Neuronal stem cell (in vitro differentiated cells): Measurements from ENCODE around the gene XAGE1A. TPM values are rescaled to one million over a fixed set of nuclear protein-coding genes. Genes with fewer than 3 reads are reported as not detected.
"Not testable (repeated sequence)": the region's sequence is repeated elsewhere in the genome, so short reads cannot be mapped to it uniquely, and the experiment has no call there.

Source experiments
- DNase-seq: peaks from one replicate; pipeline ENCODE4 v3.0.0-alpha.2; 2013; ENCODE audit warnings: low spot score
- H2AFZ ChIP-seq: one replicate; pipeline ENCODE4 v1.6.1; 2013; ENCODE audit warnings: mild to moderate bottlenecking, low read length, inconsistent platforms
- H2AK5ac ChIP-seq: 2 replicates; pipeline ENCODE4 v1.6.1; 2013; ENCODE audit warnings: low read depth, mild to moderate bottlenecking, inconsistent platforms, low read length, moderate library complexity, mixed read lengths
- H2BK120ac ChIP-seq: 2 replicates; pipeline ENCODE4 v1.6.1; 2013; ENCODE audit warnings: low read depth, mild to moderate bottlenecking, inconsistent platforms, low read length, moderate library complexity, mixed read lengths
- H2BK12ac ChIP-seq: one replicate; pipeline ENCODE4 v1.6.1; 2013; ENCODE audit warnings: low read length, inconsistent platforms
- H2BK15ac ChIP-seq: 2 replicates; pipeline ENCODE4 v1.6.1; 2013; ENCODE audit warnings: mild to moderate bottlenecking, low read length, inconsistent platforms, mixed read lengths
- H2BK5ac ChIP-seq: one replicate; pipeline ENCODE4 v1.6.1; 2013; ENCODE audit warnings: inconsistent platforms, mild to moderate bottlenecking, low read length, moderate library complexity
- H3K14ac ChIP-seq: one replicate; pipeline ENCODE4 v1.6.1; 2013; ENCODE audit warnings: low read length, inconsistent platforms
- H3K18ac ChIP-seq: 2 replicates; pipeline ENCODE4 v1.6.1; 2013; ENCODE audit warnings: low read length, inconsistent platforms
- H3K23ac ChIP-seq: 2 replicates; pipeline ENCODE4 v1.6.1; 2013; ENCODE audit warnings: low read depth, mild to moderate bottlenecking, mixed read lengths, low read length, inconsistent platforms; ENCODE audit not compliant: poor library complexity
- H3K27ac ChIP-seq: replicated peaks from 3 replicates; pipeline ENCODE4 v1.5.1; 2013; ENCODE audit warnings: low read length, inconsistent platforms
- H3K27me3 ChIP-seq, 3 experiments: 2 replicates each; pipeline ENCODE4 v1.6.1; 2013; ENCODE audit warnings: low read length in 3 of 3, mild to moderate bottlenecking in 2 of 3, inconsistent platforms in 1 of 3, low read depth in 1 of 3, mixed read lengths in 1 of 3, moderate library complexity in 1 of 3; ENCODE audit not compliant: control insufficient read depth in 3 of 3, insufficient read depth in 3 of 3
- H3K36me3 ChIP-seq, 2 donors: replicated peaks in 1 of 2; 2 replicates each; pipeline ENCODE4 v1.6.1; 2013; ENCODE audit warnings: low read length in 2 of 2; ENCODE audit not compliant: control insufficient read depth in 2 of 2, insufficient read depth in 2 of 2
- H3K4ac ChIP-seq: 2 replicates; pipeline ENCODE4 v1.6.1; 2013; ENCODE audit warnings: inconsistent platforms, mild to moderate bottlenecking, low read length, moderate library complexity
- H3K4me1 ChIP-seq, 2 donors: 1 replicate in 1 of 2; 2 replicates in 1 of 2; pipeline ENCODE4 v1.6.1; 2013; ENCODE audit warnings: low read length in 2 of 2, low read depth in 1 of 2; ENCODE audit not compliant: control insufficient read depth in 2 of 2, insufficient read depth in 1 of 2
- H3K4me2 ChIP-seq: one replicate; pipeline ENCODE4 v1.6.1; 2013; ENCODE audit warnings: mild to moderate bottlenecking, low read length, inconsistent platforms; ENCODE audit not compliant: insufficient read depth, poor library complexity, severe bottlenecking
- H3K4me3 ChIP-seq, 2 donors: 2 replicates each; pipeline ENCODE4 v1.5.1; 2013; ENCODE audit warnings: low read length in 2 of 2, mild to moderate bottlenecking in 2 of 2, inconsistent platforms in 1 of 2, moderate library complexity in 1 of 2
- H3K79me1 ChIP-seq: one replicate; pipeline ENCODE4 v1.6.1; 2013; ENCODE audit warnings: low read depth, mild to moderate bottlenecking, inconsistent platforms, low read length, moderate library complexity
- H3K9ac ChIP-seq: one replicate; pipeline ENCODE4 v1.6.1; 2013; ENCODE audit warnings: mild to moderate bottlenecking, low read depth, low read length, inconsistent platforms; ENCODE audit not compliant: poor library complexity
- H3K9me3 ChIP-seq, 2 donors: replicated peaks in 1 of 2; 2 replicates each; pipeline versions ENCODE3 to v1.6.1; 2013; ENCODE audit warnings: low read length in 2 of 2, mild to moderate bottlenecking in 2 of 2, inconsistent platforms in 1 of 2, low read depth in 1 of 2, mixed read lengths in 1 of 2, moderate library complexity in 1 of 2; ENCODE audit not compliant: control insufficient read depth in 2 of 2, insufficient read depth in 1 of 2
- H4K8ac ChIP-seq: one replicate; pipeline ENCODE4 v1.6.1; 2013; ENCODE audit warnings: low read depth, mild to moderate bottlenecking, inconsistent platforms, low read length, moderate library complexity
- H4K91ac ChIP-seq: one replicate; pipeline ENCODE4 v1.6.1; 2013; ENCODE audit warnings: low read length, low read depth, mild to moderate bottlenecking, inconsistent platforms; ENCODE audit not compliant: poor library complexity
- WGBS, 2 donors: extraction: QIAGEN DNeasy Blood & Tissue Kit; methylation state at CpG; one replicate each; pipeline ENCODE4 v1.1.7; 2013; ENCODE audit warnings: missing lambda C conversion rate in 2 of 2, mixed read lengths in 1 of 2; ENCODE audit not compliant: insufficient read length in 2 of 2, insufficient replicate concordance in 1 of 2; ENCODE audit errors: extremely low coverage in 2 of 2; 5-methylcytosine and 5-hydroxymethylcytosine counted together
- polyA plus RNA-seq, 2 experiments: library from polyadenylated mRNA; stranded (reverse); fragments of 200-250 nt; gene quantifications; one replicate each; pipeline ENCODE4 v1.2.3, GENCODE V29; 2013

Gene XAGE1A
- not detected for polyA plus RNA-seq (2013, experiment 1 of 2)
- not detected for polyA plus RNA-seq (2013, experiment 2 of 2)

- H3K27me3 ChIP-seq, H3K4me1 ChIP-seq, H3K14ac ChIP-seq, H3K9me3 ChIP-seq, H2BK120ac ChIP-seq, H3K4me2 ChIP-seq, H3K18ac ChIP-seq, H2AFZ ChIP-seq, H3K36me3 ChIP-seq, H4K91ac ChIP-seq, H3K4me3 ChIP-seq, H2BK12ac ChIP-seq, H3K4ac ChIP-seq, DNase-seq, H3K23ac ChIP-seq, H2AK5ac ChIP-seq, H3K79me1 ChIP-seq, H3K27ac ChIP-seq, H4K8ac ChIP-seq, H2BK5ac ChIP-seq, H2BK15ac ChIP-seq, H3K9ac ChIP-seq: not testable (repeated sequence)
- no CpG with 5 or more reads among the region's 41 CpGs for WGBS, 2 donors
These were observed at the start of gene XAGE1A for GRCh38 chrX:52495545-52496418. XAGE1A (plus strand) TSS chrX:52495808; CDS start chrX:52497362, 1,554 bp downstream.

GRCh38 chrX:52452031-52452430, 43.6 kb upstream of the XAGE1A start:
- not testable (repeated sequence) for H3K27ac ChIP-seq, H3K4me1 ChIP-seq, H3K27me3 ChIP-seq, H3K9ac ChIP-seq, H3K23ac ChIP-seq, H2BK5ac ChIP-seq, H2AK5ac ChIP-seq, H3K18ac ChIP-seq, H3K14ac ChIP-seq, H2BK120ac ChIP-seq, H2BK15ac ChIP-seq, H3K4ac ChIP-seq, DNase-seq, H3K4me3 ChIP-seq, H3K4me2 ChIP-seq, H3K9me3 ChIP-seq, H2AFZ ChIP-seq, H4K91ac ChIP-seq, H4K8ac ChIP-seq, H3K36me3 ChIP-seq, H3K79me1 ChIP-seq, H2BK12ac ChIP-seq
- no CpG with 5 or more reads among the region's 3 CpGs for WGBS, 2 donors

GRCh38 chrX:52471301-52471700, 24.3 kb upstream of the XAGE1A start:
- H3K4me2 ChIP-seq = not testable (repeated sequence)

GRCh38 chrX:52496419-52496772, 788 bp downstream of the XAGE1A start:
- H3K9ac ChIP-seq, H3K79me1 ChIP-seq, H3K36me3 ChIP-seq, H3K14ac ChIP-seq, H3K23ac ChIP-seq, H2BK15ac ChIP-seq, H2AK5ac ChIP-seq, DNase-seq, H2BK120ac ChIP-seq, H3K27ac ChIP-seq, H4K8ac ChIP-seq, H3K4me2 ChIP-seq, H2AFZ ChIP-seq, H2BK12ac ChIP-seq, H4K91ac ChIP-seq, H3K27me3 ChIP-seq, H3K18ac ChIP-seq, H3K4me1 ChIP-seq, H3K4me3 ChIP-seq, H2BK5ac ChIP-seq, H3K9me3 ChIP-seq, H3K4ac ChIP-seq: not testable (repeated sequence)
- WGBS, 2 donors = no CpG with 5 or more reads among the region's 5 CpGs

More at GRCh38 chrX:52471301-52471700, 24.3 kb upstream of the XAGE1A start:
- not testable (repeated sequence) for H2AFZ ChIP-seq, H3K9ac ChIP-seq, H4K8ac ChIP-seq, H2AK5ac ChIP-seq, H3K9me3 ChIP-seq, H3K27me3 ChIP-seq, H3K4ac ChIP-seq, H2BK12ac ChIP-seq, H3K4me3 ChIP-seq, H3K27ac ChIP-seq, H3K79me1 ChIP-seq, H2BK15ac ChIP-seq, H4K91ac ChIP-seq, H3K36me3 ChIP-seq, H3K4me1 ChIP-seq, H2BK5ac ChIP-seq, DNase-seq, H3K23ac ChIP-seq, H3K14ac ChIP-seq, H3K18ac ChIP-seq, H2BK120ac ChIP-seq
- WGBS, 2 donors = no CpG with 5 or more reads among the region's 1 CpG
